ENCODE measurements around the gene PARD3B.

- TF ChIP-seq CTCF (IDR thresholded peaks at IDR 0.05; ENCODE audit: low read depth, low read length, poor library complexity, severe bottlenecking) = no peak
- TF ChIP-seq EZH2phosphoT487 (IDR thresholded peaks at IDR 0.05; ENCODE audit: borderline replicate concordance, low read length) = no peak
Measured at GRCh38 chr2:205138735-205139134, 593.5 kb downstream of the PARD3B start.
